OCI-M2 (cell line): ENCODE data around the gene RALBP1.

Experiments used
- DNase-seq: peaks from one replicate; lab custom pipeline; 2025; ENCODE audit not compliant: unreplicated experiment; lab: John Stamatoyannopoulos, UW

Gene RALBP1

GRCh38 chr18:9547782-9548181 lies 72.5 kb downstream of the RALBP1 start:
- DNase-seq: no peak

DNA sequence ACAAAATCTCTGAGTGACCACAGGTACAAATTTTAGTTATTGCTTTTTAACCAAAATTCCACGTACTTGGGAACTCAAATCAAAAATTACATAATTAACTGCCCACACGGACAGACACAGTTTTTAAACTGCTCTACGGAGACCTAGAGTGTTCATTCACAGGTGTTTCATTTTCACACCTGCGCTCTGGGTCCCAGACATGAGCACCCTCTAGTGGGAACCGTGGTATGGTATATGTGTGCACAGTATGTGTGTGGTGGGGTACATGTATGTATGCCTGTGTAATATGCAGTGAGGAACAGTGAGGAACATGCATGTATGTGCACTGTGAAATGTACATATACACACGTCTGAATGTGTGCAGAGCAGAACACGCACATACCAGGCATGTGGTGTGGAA lies 74.1 kb downstream of the RALBP1 start:
- DNase-seq: no peak

GRCh38 chr18:9550429-9550828 lies 75.1 kb downstream of the RALBP1 start:
- DNase-seq: no peak

DNA sequence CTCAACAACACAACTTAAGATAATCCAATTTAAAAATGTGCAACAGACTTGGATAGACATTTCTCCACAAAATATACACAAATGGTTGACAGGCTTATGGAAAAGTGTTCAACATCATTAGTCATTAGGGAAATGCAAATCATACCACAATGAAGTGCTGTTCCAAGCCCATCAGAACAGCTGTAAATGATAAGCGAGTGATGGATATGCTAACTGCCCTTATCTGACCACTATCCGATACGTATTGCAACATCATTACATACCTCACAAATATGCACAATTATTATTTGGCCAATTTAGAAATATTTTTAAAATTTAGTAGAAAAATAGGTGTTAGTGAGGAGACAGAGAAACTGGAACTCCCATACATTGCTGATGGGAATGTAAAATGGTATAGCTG lies 76.9 kb downstream of the RALBP1 start:
- DNase-seq: no peak

DNA sequence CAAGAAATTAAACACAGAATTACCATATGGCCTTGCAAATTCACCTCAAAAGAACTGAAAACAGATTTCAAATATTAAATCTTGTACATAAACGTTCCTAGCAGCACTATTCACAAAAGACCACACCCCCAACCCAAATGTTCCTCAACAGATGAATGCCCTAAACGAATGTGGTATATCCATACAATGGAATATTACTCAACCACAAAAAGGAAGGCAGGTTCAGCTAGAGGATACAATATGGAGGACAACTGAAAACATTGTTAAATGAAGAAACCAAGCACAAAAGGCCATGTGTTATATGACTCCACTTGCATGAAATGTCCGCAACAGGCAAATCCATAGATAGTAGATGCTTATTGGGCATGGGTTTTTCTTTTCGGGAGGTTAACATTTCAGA lies 77.3 kb downstream of the RALBP1 start:
- DNase-seq: no peak

GRCh38 chr18:9557250-9557943 lies 82.1 kb downstream of the RALBP1 start:
- no peak for DNase-seq

- no peak for DNase-seq
Observed at GRCh38 chr18:9558387-9559064, 83.2 kb downstream of the RALBP1 start.

DNA sequence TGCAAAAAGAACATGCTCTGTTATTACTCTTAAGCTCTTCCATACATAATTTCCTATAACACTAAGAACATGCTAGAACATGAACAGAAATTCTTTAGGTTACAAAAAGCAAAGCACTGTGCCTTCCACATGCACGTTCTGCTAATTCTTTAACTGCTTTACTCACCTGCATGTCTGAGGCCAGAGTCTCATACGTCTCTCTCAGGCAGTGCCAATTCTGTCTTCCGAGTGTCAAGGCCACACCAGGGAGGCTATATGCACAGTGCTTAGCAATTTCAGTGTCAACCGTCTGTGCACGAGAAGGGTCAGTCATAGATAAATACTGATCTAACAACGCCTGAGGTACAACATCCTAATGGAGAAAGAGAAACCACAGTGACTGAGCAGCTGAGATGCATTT lies 83.9 kb downstream of the RALBP1 start:
- DNase-seq: no peak

DNA sequence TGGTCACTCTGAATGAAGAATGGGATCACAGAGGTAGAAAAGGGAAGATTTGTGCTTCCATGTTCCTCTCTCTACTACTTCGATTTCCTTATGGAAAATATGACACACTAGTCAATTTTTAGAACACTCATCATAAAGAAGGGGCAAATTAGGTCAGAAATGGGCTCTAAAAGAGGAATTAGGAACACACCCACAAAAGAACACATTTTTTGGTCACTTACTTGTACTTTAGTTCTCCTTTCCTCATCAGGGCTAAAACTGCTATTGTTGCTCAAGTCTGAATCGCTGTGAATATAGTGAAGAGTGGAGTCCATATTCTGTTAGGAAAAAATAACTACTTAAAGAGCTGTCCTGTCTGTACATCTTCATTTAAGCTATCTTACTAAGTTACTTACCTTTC lies 86.4 kb downstream of the RALBP1 start:
- no peak for DNase-seq

GRCh38 chr18:9562584-9562983 lies 87.3 kb downstream of the RALBP1 start:
- no peak for DNase-seq

DNA sequence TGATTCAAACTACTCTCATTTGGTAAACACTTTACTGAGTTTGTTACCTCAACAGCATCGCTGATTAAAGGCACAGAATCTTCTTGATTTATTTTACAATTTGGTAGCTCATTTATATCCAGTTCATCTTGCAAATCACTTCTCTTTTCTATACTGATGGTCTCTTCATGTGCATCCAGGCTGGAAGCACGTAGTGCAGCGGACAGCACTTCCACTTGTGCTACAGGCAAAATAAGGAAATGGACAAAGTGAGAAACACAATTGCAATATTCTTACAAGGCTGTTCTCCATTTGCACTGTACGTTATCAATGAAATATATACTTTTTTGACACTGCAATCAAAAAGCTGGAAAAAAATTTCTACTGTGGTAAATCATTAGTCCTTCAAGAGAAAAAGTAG lies 88.0 kb downstream of the RALBP1 start:
- no peak for DNase-seq

DNA sequence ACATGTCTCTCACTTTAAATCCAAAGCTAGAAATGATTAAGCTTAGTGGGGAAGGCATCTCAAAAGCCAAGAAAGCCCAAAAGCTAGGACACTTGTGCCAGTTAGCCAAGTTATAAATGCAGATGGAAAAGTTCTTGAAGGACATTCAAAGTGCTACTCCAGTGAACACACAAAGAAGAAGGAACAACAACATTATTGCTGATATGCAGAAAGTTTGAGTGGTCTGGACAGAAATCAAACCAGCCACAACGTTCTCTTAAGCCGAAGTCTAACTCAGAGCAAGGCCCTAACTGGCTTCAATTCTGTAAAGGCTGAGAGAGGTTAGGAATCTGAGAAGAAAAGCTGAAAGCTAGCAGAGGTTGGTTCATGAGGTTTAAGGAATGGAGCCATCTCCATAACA lies 90.1 kb downstream of the RALBP1 start:
- DNase-seq: no peak

DNA sequence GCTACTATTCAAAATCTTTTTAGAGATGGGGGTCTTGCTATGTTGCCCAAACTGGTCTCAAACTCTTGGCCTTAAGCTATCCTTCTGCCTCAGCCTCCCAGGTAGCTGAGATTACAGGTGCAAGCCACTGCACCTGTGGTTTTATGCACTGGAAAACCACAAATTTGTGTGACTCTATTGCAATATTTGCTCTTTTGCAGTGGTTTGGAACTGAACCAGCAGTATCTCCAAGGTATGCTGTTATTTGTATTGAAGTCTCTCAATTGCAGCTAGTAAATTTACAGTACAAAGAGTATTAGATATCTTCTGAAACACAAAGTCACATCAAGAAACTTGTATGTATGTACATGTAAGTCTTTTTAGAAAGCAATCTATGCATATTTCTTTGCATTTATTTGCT lies 92.9 kb downstream of the RALBP1 start:
- no peak for DNase-seq

DNA sequence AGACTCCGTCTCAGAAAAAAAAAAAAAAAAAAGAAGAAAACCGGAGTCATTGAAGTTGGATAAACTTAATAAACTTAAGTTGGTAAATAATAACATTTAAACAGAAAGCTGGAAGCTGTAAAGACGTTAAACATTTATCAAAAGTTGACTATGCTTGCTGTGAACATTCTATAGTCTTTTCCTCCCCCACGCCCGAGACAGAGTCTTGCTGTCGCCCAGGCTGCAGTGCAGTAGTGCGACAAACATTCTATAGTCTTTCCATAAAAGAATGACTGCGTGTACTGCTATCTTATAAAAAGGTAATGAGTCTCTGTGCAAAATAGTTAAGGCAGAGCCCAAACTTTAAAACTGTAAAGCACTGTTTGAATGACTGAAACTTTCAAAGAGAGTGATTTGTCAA lies 93.9 kb downstream of the RALBP1 start:
- no peak for DNase-seq

GRCh38 chr18:9570255-9570654 lies 94.9 kb downstream of the RALBP1 start:
- no peak for DNase-seq

GRCh38 chr18:9571546-9571945 lies 96.2 kb downstream of the RALBP1 start:
- no peak for DNase-seq

- DNase-seq: no peak
Observed at GRCh38 chr18:9574473-9575115, 99.3 kb downstream of the RALBP1 start.

- peak; percentile 4 for DNase-seq
Observed at GRCh38 chr18:9575558-9575957, 100.2 kb downstream of the RALBP1 start.

GRCh38 chr18:9577361-9577760 lies 102.0 kb downstream of the RALBP1 start:
- no peak for DNase-seq

DNA sequence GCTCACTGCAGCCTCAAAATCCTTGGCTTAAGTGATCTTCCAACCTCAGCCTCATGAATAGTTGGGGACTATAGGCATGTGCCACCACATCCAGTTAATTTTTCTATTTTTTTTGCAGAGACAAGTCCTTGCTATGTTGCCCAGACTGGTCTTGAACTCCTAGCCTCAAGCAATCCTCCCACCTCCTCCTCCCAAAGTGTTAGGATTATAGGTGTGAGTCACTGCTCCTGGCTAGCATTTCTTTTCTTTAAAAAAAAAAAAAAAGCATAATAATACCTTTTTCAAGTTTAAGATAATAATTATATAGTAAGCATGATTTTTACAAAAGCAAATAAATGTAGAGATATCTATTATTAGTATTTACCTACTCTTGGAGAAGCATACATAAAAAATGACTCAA lies 103.0 kb downstream of the RALBP1 start:
- no peak for DNase-seq

DNA sequence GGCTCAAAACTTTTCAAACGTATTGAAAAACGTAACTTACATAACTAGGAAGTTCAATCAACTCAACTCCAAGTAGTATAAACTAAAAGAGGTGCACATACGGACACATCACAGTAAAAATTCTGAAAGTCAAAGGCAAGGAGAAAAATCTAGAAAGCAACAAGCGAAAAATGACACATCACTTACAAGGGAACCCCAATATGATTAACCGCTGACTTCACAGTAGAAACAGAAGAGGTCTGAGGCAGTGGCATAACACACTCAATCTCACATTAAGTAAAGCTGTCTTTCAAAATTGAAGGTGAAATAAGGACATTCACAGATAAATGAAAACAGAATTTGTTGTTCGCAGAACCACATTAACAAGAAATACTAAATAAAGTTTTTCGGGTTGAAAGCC lies 106.4 kb downstream of the RALBP1 start:
- no peak for DNase-seq

GRCh38 chr18:9586814-9587213 lies 111.5 kb downstream of the RALBP1 start:
- DNase-seq: no peak
